Activated CD4-positive, alpha-beta T cell treated with anti-CD3 and anti-CD28 coated beads, Interleukin-2, amount 50 U/mL, for 48 hours (primary cell): ENCODE data around the gene TTC24.
"Not testable (repeated sequence)": the region's sequence is repeated elsewhere in the genome, so short reads cannot be mapped to it uniquely, and the experiment has no call there.

Experiments
- DNase-seq, 2 experiments: peaks; one replicate each; pipeline ENCODE4 v3.0.0-alpha.2; 2020

The TTC24 gene

GRCh38 chr1:156589546-156589945 lies 10.0 kb downstream of the TTC24 start:
- DNase-seq, result no peak

GRCh38 chr1:156590326-156591180 lies 11.0 kb downstream of the TTC24 start:
- DNase-seq, result no peak

DNA sequence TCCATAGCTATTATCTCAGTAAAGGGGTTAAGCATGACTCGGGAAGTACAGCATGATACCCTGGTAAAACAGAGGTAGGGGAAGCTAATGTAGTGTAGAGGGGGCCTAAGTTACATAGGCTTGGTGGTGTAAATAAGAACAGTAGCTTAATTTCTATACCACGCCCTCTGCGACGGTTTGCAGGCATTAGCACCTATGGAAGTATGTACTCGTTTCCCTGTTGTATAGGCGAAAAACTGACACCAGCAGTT lies 11.6 kb downstream of the TTC24 start:
- no peak for DNase-seq

DNA sequence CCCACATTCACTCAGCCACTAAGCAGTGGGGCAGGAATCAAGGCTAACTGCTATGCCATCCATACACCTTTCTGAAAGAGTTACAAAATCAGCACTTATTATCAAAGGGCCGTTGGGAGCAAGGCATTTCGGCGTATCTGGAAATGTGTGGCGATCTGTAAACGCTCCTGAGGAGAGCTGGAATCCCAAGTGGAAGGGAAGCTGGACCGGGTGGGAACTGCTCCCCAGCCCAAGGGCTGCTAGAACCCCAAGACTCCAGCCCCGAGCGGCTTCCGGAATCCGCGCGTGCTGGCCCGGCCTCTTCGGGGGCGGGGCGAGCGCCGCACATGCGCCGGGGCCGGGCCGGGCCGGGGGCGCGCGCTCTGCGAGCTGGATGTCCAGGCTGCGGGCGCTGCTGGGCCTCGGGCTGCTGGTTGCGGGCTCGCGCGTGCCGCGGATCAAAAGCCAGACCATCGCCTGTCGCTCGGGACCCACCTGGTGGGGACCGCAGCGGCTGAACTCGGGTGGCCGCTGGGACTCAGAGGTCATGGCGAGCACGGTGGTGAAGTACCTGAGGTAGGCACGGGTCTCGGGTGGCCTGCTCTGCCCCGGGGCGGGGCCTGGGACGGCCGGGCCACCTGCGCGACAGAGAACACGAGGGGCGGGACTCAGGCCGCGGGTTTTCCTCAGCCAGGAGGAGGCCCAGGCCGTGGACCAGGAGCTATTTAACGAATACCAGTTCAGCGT lies 12.1 kb downstream of the TTC24 start, which contains the start of gene NAXE:
TSS of gene NAXE (plus strand) at position 345 of the 726 bp plus-strand sequence. CDS start at position 374, 29 bp downstream.
- peak; percentile 73 to 75 for DNase-seq

DNA sequence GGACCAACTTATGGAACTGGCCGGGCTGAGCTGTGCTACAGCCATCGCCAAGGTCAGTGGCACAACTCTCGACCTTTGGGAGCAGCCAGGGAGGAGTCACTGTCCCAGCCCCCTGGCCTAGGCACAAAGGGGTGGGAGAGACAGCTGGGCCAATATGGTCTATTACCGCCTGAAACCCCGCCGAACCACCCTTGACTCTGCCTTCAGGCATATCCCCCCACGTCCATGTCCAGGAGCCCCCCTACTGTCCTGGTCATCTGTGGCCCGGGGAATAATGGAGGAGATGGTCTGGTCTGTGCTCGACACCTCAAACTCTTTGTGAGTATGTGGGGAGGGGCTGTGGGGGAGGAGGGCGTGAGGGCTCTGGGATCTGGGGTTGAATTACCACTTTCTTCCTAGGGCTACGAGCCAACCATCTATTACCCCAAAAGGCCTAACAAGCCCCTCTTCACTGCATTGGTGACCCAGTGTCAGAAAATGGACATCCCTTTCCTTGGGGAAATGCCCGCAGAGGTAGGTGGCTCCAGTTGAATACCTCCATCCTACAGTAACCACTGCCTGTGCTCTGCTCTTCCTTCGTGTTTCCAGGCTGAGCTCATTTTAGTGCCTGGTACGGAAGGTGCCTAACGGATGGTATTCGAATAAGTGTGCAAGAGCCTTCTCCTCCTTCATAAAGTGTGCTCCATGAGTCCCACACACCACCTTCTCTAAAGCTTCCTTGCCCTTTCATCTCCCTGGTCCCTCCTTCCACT lies 12.8 kb downstream of the TTC24 start:
- peak; percentile 14 to 18 for DNase-seq

- DNase-seq, result no peak
Measured at GRCh38 chr1:156592910-156593660, 13.6 kb downstream of the TTC24 start.

DNA sequence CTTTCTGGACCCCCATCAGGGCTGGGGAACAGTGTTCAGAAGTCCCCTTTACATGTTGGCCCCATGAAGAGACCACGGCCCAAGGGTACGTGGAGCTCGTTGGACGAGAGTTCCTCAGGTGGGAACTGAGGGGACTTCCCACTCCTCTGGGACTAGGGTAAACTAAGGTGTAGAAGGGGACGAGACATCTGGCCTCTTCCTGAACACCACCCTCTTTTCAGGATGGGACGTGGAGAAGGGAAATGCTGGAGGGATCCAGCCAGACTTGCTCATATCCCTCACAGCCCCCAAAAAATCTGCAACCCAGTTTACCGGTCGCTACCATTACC lies 14.1 kb downstream of the TTC24 start:
- no peak for DNase-seq

DNA sequence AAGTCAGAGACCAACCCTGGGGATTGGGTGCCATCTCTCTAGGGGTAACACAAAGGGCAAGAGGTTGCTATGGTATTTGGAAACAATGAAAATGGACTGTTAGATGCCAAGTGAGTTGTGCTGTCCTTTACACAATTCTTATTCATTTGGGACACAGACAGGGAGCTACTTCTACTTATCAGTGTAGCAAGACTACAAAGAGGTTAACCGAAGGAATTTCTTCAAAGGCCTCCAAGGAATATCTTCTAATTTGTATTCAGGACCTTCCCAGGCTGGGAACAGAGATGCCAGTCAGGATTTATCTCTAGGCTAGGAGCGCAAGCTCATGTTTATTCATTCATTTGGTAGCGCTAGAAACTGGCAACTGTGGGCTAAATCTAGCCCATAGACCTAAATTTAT lies 14.7 kb downstream of the TTC24 start:
- no peak for DNase-seq

DNA sequence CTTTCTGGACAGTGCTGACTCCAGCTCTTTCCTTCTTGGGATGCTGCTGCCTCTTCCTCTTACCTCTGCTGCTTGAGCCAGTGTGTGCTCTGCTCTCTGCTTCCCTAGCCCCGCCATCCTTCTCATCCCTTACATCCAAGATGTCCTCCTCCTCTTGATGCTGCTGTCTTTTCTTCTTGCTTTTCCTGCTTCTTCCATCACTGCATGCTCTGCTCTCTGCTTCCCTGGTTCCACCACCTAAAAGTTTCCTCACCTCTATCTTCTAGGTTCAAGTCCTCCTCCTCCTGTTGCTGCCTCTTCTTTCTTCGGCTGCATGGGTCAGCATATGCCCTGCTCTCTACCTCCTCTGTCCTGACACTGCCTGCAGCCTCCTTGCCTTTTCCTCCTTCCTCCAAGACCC lies 15.5 kb downstream of the TTC24 start:
- DNase-seq, result no peak

DNA sequence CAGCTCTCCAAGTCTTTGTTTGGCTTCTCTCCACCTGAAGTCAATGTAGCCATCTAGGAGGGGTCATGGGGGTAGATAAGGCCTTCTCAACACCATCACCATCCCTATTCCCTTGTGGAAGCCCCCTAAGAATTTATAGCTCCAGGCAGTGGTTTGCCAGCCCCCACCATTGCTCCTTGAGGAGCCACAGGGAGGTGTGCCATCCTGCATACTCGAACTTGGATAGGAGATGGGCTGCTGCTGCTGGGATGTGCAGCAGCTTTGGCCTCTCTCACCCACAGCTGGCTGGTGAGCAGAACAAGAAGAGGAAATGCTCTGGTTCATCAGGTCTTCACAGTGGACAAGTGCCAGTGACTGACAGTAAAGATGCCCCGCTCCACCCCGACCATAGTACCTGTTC lies 16.9 kb downstream of the TTC24 start:
- DNase-seq, result no peak

DNA sequence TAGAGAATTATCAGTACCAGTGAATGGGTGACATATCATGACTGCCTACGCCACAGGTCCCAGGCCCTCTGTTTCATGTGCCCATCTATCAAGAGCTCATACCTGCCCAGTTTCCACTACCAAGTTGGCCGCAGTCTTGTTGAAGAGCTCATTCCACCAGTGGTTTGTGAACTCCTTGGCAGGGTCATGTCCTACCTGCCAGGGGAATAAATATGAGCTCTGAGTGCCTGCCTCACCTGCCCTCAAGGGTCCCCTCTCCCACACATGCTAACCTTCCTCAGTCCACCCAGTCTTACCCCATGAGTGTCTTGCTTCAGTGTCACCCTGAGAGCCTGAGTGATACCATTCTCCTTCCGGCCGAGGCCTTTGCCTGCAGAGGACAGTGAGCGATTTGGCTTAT lies 18.6 kb downstream of the TTC24 start:
- DNase-seq, result no peak

DNA sequence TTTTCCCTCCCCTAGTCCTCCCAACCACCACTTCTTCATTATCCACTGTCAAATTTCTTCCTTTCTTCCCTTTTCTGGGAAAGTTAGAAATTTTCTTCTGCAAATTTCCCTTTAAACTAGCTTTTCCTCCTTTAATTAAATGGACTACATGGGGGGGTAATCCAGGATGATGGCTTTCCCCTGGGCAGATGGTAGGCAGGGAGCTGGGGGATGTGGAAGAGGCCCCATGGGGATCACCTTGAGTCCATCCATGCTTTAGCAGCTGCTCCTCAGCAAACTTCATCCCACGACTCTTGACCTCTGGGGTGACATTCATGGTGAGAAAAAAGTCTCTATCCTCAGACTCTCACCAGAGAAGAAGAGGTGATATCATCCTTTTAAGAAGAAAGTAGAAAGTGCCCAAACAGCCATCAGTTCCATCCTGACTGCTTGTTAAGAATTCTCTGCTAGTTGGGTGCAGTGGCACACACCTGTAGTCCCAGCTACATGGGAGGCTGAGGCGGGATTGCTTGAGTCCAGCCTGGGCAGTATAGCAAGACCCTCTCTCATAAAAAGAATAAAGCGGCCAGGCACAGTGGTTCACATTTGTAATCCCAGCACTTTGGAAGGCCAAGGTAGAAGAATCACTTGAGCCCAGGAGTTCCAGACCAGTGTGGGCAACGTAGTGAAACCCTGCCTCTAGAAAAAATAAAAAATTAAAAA lies 19.4 kb downstream of the TTC24 start:
- DNase-seq, result no peak

GRCh38 chr1:156599811-156600210 lies 20.3 kb downstream of the TTC24 start:
- DNase-seq, result no peak

DNA sequence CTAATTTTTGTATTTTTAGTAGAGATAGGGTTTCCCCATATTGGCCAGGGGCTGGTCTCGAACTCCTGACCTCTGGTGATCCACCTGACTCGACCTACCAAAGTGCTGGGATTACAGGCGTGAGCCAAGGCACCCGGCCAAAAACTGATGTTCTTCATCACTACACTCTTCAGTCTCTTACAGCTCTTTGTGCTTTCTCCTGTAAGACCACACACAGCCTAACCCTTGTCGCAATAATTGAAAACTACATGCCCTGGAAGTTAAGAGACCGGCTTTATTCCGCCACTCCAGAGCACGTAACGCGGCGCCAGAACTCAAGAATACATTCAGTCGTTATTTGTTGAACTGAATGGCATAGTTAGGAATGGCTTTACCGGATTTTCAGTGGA lies 21.2 kb downstream of the TTC24 start:
- DNase-seq, result peak; percentile 29 to 32

DNA sequence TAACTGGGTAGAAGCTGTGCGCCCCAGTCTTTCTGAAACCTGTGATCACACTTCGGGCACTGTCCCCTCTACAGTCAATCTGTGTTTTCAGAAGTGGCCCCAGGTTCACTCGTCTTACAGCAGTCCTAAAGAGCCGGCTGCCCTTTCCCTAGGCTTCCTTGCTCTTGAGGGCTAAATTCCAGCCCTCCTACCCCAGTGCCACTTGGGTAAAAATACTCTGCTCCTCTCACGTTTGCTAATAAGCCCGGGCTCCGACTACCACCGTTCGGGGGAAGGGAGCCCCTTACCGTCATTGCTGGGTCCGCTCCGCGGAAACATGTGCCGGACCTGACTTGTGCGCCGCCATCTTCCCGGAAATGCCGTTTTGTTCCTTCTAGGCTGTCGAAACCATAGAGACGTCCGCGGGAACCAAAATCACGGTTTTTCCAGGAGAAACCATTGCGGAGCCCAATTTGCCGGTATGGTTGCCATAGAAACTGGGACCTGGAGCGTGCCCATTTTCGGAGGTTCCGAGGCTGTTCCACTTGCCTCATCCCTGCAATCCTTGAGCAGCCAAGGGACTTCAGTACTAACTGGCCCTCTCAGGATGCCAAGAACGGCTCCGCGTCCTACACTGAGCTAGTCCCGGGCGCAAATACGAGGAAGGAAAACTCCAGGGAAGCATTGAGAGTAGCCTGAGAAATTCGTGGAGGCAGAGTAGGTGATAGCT lies 21.8 kb downstream of the TTC24 start, which contains the start of gene GPATCH4:
TSS of gene GPATCH4 (minus strand) at position 358 of the 709 bp plus-strand sequence.
- DNase-seq, result peak; percentile 82 to 87

DNA sequence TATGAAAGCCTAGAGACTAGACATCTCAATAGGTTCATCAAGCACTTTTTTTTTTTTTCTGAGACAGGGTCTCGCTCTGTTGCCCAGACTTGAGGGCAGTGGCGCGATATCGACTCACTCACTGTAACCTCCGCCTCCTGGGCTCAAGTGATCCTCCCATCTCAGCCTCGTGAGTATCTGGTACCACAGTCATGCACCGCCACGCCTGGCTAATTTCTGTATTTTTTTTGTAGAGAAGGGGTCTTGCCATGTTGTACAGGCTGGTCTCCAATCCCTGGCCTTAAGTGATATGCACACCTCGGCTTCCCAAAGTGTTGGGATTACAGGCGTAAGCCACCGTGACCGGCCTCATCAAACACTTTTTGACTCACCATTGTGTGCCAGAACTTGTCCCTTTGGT lies 22.4 kb downstream of the TTC24 start:
- peak; percentile 16 to 17 for DNase-seq

DNA sequence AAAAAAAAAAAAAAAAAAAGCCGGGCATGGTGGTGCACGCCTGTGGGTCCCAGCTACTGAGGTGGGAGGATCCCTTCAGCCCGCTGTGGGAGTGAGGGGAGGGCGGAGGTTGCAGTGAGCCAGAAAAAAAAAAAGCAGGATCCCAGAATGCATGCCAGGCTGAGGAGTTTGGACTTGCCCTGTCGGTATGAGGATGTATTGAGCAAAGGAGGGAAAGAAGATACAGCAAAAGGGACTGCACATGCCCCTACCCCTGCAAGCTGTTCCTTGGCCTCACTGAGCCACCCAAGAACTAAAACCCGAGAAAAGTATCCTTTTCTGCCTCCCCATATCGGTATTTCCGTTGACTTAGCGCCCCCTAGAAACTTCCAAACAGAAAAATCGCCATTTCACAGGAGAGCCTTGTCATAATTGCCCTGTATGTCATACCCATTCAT lies 23.1 kb downstream of the TTC24 start:
- peak in 1 of 2 experiments; percentile 22 for DNase-seq

- DNase-seq, result not testable (repeated sequence)
Measured at GRCh38 chr1:156607344-156607743, 27.8 kb downstream of the TTC24 start.

GRCh38 chr1:156608036-156608674 lies 28.6 kb downstream of the TTC24 start:
- DNase-seq, result peak; percentile 48 to 66

- DNase-seq, result peak; percentile 59 to 70
Measured at GRCh38 chr1:156608981-156609380, 29.5 kb downstream of the TTC24 start.

DNA sequence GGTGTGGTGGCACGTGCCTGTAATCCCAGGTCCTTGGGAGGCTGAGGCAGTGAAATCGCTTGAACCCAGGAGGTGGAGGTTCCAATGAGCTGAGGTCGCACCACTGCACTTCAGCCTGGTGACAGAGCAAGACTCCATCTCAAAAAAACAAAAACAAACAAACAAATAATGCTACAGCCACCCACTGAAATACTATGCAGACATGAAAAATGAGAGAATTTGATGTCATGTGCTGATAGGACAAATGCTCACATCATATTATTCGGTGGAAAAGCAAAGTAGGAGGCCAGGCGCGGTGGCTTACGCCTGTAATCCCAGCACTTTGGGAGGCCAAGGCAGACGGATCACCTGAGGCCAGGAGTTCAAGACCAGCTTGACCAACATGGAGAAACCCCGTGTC lies 30.5 kb downstream of the TTC24 start:
- not testable (repeated sequence) for DNase-seq
